Cardiac muscle cell (in vitro differentiated cells and primary cell): ENCODE measurements around the gene ERGIC2. TPM values are rescaled to one million over a fixed set of nuclear protein-coding genes. Genes with fewer than 3 reads are reported as not detected.
"Not testable (repeated sequence)": the region's sequence is repeated elsewhere in the genome, so short reads cannot be mapped to it uniquely, and the experiment has no call there.

ENCODE experiments used
- DNase-seq, 2 donors: peaks; one replicate each; pipeline versions ENCODE4 v3.0.0 to v3.0.0-alpha.2; 2010 to 2017; ENCODE audit warnings: low read depth in 1 of 2, low spot score in 1 of 2
- H3K27ac ChIP-seq: fragments of 200-600 bp; sonication (generic); 2 replicates; pipeline ENCODE4 v1.5.1; 2016
- H3K27me3 ChIP-seq: fragments of 200-600 bp; sonication (generic); 2 replicates; pipeline ENCODE4 v1.6.0; 2016; ENCODE audit warnings: control low read depth
- H3K36me3 ChIP-seq: fragments of 200-600 bp; sonication (generic); 2 replicates; pipeline ENCODE4 v1.5.1; 2016; ENCODE audit warnings: control low read depth
- H3K4me1 ChIP-seq: fragments of 200-600 bp; sonication (generic); 2 replicates; pipeline ENCODE4 v1.8.1; 2017; ENCODE audit warnings: low read depth, mild to moderate bottlenecking, mixed run types
- H3K4me3 ChIP-seq: fragments of 200-600 bp; sonication (generic); 2 replicates; pipeline ENCODE4 v1.5.1; 2016; ENCODE audit warnings: mild to moderate bottlenecking
- H3K9me3 ChIP-seq: fragments of 200-600 bp; sonication (generic); 2 replicates; pipeline ENCODE4 v1.5.1; 2017; ENCODE audit warnings: low read depth, mild to moderate bottlenecking, control low read depth
- polyA plus RNA-seq: library from polyadenylated mRNA; unstranded; fragments of >200 nt; fragmentation: Nextera tagmentation; extraction: Ambion mirVana; gene quantifications from 2 replicates; pipeline ENCODE4 v1.2.1, GENCODE V29; 2016
- total RNA-seq: library from RNA; depleted of rRNA; stranded (reverse); fragments of >200 nt; gene quantifications from 2 replicates; pipeline ENCODE4 v1.2.3, GENCODE V29; 2016
- TF ChIP-seq, protein P1 (sequence below): IDR thresholded peaks from 2 replicates; pipeline ENCODE4 v1.5.1; 2012; ENCODE audit warnings: low read depth, mild to moderate bottlenecking, low read length

ERGIC2 gene
- total and polyA plus RNA-seq, 2 experiments from 2014 or later = 44.4 to 130 TPM

GRCh38 chr12:29389295-29389919 is 8.4 kb upstream of the ERGIC2 start:
- Histone ChIP-seq H3K4me3 (no peak overlapping the region), H3K36me3 (no peaks in the 10 kb centered on the region), H3K27me3 (no peaks in the 10 kb centered on the region), H3K4me1 (no peaks in the 10 kb centered on the region), H3K27ac (no peak overlapping the region), H3K9me3 (no peaks in the 10 kb centered on the region)
- peak in 1 of 2 donors; percentile 4 for DNase-seq
- TF ChIP-seq, protein P1, sequence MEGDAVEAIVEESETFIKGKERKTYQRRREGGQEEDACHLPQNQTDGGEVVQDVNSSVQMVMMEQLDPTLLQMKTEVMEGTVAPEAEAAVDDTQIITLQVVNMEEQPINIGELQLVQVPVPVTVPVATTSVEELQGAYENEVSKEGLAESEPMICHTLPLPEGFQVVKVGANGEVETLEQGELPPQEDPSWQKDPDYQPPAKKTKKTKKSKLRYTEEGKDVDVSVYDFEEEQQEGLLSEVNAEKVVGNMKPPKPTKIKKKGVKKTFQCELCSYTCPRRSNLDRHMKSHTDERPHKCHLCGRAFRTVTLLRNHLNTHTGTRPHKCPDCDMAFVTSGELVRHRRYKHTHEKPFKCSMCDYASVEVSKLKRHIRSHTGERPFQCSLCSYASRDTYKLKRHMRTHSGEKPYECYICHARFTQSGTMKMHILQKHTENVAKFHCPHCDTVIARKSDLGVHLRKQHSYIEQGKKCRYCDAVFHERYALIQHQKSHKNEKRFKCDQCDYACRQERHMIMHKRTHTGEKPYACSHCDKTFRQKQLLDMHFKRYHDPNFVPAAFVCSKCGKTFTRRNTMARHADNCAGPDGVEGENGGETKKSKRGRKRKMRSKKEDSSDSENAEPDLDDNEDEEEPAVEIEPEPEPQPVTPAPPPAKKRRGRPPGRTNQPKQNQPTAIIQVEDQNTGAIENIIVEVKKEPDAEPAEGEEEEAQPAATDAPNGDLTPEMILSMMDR = no peak

DNA sequence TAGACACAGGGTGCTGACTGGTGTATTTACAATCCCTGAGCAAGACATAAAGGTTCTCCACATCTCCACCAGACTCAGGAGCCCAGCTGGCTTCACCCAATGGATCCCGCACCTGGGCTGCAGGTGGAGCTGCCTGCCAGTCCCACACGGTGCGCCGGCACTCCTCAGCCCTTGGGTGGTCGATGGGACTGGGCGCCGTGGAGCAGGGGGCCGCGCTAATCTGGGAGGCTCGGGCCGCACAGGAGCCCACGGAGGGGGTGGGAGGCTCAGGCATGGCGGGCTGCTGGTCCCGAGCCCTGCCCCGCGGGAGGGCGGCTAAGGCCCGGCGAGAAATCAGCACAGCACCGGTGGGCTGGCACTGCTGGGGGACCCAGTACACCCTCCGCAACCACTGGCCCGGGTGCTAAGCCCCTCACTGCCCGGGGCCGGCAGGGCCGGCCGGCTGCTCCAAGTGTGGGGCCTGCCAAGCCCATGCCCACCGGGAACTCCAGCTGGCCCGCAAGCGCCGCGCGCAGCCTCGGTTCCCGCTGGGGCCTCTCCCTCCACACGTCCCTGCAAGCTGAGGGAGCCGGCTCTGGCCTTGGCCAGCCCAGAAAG is 5.2 kb upstream of the ERGIC2 start:
- H3K27me3 ChIP-seq, H3K4me1 ChIP-seq, H3K27ac ChIP-seq, DNase-seq, H3K4me3 ChIP-seq, H3K9me3 ChIP-seq, H3K36me3 ChIP-seq: not testable (repeated sequence)

DNA sequence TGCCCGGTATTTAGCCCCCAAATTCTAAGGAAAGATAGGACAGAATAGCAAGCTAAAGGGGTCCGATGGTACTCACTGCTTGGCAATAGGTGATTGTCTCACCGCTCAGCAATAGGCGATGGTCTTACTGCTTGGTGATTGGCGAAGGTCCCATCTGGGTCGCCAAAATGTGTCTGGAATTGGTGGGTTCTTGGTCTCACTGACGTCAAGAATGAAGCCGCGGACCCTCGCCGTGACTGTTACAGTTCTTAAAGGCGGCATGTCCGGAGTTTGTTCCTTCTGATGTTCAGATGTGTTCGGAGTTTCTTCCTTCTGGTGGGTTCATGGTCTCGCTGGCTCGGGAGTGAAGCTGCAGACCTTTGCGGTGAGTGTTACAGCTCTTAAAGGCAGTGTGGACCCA is 4.2 kb upstream of the ERGIC2 start:
- not testable (repeated sequence) for H3K27ac ChIP-seq, H3K36me3 ChIP-seq, DNase-seq, H3K4me3 ChIP-seq, H3K9me3 ChIP-seq, H3K27me3 ChIP-seq, H3K4me1 ChIP-seq

- Histone ChIP-seq H3K27ac (no peak overlapping the region), H3K9me3 (no peaks in the 10 kb centered on the region), H3K4me3 (peak overlapping the region; percentile 80), H3K36me3 (no peaks in the 10 kb centered on the region), H3K4me1 (peaks cover 9% of the 10 kb centered on the region), H3K27me3 (no peaks in the 10 kb centered on the region)
- DNase-seq = no peak
- TF ChIP-seq, protein P1 = no peak
These were observed 1.3 kb upstream of the ERGIC2 start for GRCh38 chr12:29382251-29382650.

- TF ChIP-seq, protein P1 = no peak
- H3K36me3 ChIP-seq = peaks cover 3% of the 10 kb centered on the region
- DNase-seq = no peak
- no peaks in the 10 kb centered on the region for H3K27me3 ChIP-seq
- no peaks in the 10 kb centered on the region for H3K9me3 ChIP-seq
- H3K4me1 ChIP-seq = peaks cover 9% of the 10 kb centered on the region
- no peak overlapping the region for H3K27ac ChIP-seq
- no peak overlapping the region for H3K4me3 ChIP-seq
These were observed 4.9 kb downstream of the ERGIC2 start for GRCh38 chr12:29376118-29376517.

DNA sequence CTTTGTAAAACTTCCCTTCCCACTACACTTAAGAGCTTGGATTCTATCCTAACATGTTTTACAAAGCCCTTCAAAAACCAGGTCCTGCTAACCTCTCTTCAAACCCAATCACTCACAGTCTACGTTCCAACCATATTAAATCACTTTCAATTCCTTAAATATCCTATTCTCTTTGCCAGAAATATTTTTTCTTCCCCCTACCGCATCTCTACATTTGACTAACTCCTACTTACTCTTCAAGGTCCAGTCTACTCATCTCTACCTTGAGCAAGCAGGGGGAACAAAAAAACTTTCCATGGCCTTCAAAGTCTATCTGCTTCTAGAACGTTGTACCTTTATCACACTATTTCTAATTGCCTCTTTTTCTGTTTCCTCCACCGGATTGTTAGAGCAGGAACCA is 6.1 kb downstream of the ERGIC2 start:
- Histone ChIP-seq H3K4me1 (peaks cover 6% of the 10 kb centered on the region), H3K27ac (no peak overlapping the region)

More for the DNA sequence above, 6.1 kb downstream of the ERGIC2 start:
- H3K27me3 ChIP-seq = no peaks in the 10 kb centered on the region
- no peak overlapping the region for H3K4me3 ChIP-seq
- peaks cover 14% of the 10 kb centered on the region for H3K36me3 ChIP-seq
- DNase-seq = no peak
- TF ChIP-seq, protein P1 = no peak
- H3K9me3 ChIP-seq = no peaks in the 10 kb centered on the region
